Stimulated activated CD8-positive, alpha-beta memory T cell treated with anti-CD3 and anti-CD28 coated beads, Interleukin-4, amount 100 ng/mL, for 48 hours (primary cell): Measurements from ENCODE around the gene TIMM17A.
"Not testable (repeated sequence)": the region's sequence is repeated elsewhere in the genome, so short reads cannot be mapped to it uniquely, and the experiment has no call there.

Experiments
- DNase-seq: peaks from one replicate; pipeline ENCODE4 v3.0.0-alpha.2; 2020

TIMM17A gene

DNA sequence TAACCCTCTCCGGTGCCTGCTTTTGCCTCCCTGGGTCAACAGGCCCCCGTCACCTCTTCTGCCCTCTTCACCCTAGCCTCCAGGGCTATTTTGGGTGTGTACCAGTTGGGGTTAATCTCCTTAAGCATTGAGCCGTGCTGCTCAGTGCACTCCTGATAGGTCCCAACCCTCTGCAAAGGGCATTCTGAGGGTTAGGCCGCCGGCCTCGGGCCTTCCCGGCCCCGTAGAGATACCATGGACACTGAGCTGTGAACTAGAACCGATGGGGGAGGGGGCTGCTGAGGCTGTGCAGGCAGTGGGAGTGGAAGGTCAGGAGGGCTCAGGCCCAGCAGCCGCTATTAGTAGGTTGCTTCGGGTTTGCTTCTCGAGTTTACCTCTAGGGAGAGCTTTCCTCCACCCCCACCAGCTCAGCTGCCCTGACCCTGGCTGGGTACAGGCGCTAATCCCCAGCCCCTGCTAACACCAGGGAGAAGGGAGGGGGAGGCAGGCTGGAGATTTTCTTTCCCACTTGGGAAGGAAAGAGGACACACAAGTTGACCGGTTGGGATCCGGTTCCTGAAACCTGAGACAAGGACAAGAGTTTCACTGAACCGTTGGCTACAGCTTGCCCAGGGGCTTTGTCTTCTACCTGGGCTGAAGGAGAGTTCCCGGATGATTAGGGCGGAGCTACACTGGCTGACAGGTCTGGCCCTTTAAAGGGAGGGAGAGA lies 13.7 kb upstream of the TIMM17A start:
- no peak for DNase-seq

- DNase-seq: no peak
These were observed 13.2 kb upstream of the TIMM17A start for GRCh38 chr1:201942129-201942495.

DNA sequence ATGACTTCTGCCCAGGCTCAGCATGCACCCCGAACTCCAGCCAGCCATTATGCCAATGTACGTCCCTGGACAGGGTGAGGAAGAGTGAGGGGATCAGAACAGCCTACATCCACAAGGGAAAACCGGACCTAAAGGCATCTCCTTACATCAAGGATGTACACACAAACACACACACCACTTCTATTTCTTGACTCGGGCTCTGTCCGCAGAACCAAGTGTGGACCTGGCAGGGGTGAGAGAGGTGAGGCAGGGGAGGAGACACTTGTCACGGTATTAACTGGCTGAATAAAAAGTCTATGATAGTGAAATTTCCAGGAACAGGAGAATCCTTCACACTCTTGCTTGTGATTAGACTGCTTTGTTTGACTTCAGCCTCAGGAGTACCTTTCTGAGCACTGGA lies 11.3 kb upstream of the TIMM17A start:
- no peak for DNase-seq

- no peak for DNase-seq
These were observed 10.7 kb upstream of the TIMM17A start for GRCh38 chr1:201944639-201945038.

DNA sequence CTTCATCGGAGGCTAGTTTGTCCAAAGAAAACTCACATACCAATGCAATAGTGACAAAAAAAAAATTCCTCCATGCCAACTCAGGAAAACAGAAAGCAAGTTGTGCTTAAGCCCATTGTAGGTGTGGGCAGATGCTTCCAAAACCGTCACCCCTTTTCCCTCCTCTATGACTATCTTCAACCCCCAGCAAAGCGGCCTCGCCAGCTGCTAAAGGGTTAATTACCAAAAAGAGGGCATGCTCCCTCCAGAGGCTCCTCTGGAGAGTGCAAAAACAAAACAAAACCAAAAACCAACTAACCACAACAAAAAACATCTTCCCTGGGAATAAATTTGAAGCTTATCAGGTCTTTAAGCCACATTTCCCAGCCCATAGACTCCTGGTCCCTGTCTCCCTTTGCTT lies 10.1 kb upstream of the TIMM17A start:
- no peak for DNase-seq

- no peak for DNase-seq
These were observed 9.5 kb upstream of the TIMM17A start for GRCh38 chr1:201945863-201946223.

GRCh38 chr1:201946224-201946908 lies 8.9 kb upstream of the TIMM17A start, which contains the start of gene LMOD1:
Gene LMOD1 (minus strand): TSS chr1:201946548. CDS start chr1:201946340, 208 bp downstream.
- peak; percentile 33 for DNase-seq

- no peak for DNase-seq
These were observed 7.7 kb upstream of the TIMM17A start for GRCh38 chr1:201947697-201948008.

GRCh38 chr1:201949491-201949890 lies 5.8 kb upstream of the TIMM17A start:
- no peak for DNase-seq

DNA sequence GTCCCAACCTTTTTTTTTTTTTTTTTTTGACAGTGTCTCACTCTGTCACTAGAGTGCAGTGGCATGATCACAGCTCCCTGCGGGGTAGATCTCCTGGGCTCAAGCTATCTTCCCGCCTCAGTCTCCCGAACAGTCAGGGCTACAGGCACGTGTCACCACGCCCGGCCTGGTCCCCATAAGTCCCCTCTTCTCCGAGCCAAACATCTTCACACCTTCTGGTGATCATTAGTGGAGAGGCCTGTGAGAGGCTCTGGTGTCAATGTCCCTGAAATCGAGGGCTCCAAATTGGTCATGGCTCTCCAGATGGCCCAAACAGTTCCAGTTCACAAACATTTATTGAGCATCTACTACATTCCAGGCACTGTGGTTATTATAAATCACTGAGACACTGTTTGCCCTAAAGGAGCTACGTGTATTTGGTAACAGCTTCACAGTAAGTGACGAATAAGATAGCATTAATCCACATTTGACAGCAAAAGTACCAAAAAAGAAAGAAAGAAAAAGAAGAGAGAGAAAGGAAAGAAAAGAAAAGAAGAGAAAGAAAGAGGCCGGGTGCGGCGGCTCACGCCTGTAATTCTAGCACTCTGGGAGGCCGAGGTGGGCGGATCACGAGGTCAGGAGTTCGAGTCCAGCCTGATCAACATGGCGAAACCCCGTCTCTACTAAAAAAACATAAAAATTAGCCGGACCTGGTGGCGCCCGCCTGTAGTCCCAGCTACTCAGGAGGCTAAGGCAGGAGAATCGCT lies 867 bp upstream of the TIMM17A start:
- peak; percentile 46 for DNase-seq

GRCh38 chr1:201955729-201956143 lies 433 bp downstream of the TIMM17A start:
- DNase-seq: no peak

GRCh38 chr1:201958348-201958747 lies 3.0 kb downstream of the TIMM17A start:
- no peak for DNase-seq

DNA sequence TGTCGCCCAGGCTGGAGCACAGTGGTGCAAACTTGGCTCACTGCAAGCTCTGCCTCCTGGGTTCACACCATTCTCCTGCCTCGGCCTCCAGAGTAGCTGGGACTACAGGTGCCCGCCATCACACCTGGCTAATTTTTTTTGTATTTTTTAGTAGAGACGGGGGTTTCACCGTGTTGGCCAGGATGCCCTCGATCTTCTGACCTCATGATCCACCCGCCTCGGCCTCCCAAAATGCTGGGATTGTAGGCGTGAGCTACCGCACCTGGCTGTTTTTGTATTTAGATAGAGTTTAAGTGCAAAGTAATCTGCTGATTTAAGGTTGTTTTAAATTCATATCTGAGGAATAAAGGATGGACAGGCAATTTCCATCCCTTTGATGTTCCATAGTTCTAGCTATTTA lies 7.1 kb downstream of the TIMM17A start:
- not testable (repeated sequence) for DNase-seq

DNA sequence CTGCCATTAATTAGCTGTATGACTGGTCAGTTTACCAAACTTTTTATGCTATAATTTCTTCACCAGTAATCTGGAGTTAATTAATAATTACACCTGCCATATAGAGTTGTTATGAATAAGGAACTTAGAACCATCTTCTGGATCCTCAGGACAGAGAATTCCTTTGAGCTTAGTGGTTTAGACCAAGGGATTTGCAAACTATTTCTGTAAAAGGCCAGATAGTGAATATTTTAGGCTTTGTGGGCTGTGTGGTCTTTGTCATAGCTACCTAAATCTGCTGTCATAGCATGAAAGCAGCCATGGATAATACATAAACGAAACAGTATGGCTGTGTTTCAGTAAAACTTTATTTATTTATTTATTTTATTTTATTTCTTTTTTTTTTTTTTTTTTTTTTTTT lies 9.0 kb downstream of the TIMM17A start:
- no peak for DNase-seq

GRCh38 chr1:201966171-201966570 lies 10.9 kb downstream of the TIMM17A start:
- DNase-seq: no peak

GRCh38 chr1:201968202-201968925 lies 13.1 kb downstream of the TIMM17A start:
- no peak for DNase-seq

GRCh38 chr1:201970334-201971159 lies 15.2 kb downstream of the TIMM17A start:
- DNase-seq: no peak

DNA sequence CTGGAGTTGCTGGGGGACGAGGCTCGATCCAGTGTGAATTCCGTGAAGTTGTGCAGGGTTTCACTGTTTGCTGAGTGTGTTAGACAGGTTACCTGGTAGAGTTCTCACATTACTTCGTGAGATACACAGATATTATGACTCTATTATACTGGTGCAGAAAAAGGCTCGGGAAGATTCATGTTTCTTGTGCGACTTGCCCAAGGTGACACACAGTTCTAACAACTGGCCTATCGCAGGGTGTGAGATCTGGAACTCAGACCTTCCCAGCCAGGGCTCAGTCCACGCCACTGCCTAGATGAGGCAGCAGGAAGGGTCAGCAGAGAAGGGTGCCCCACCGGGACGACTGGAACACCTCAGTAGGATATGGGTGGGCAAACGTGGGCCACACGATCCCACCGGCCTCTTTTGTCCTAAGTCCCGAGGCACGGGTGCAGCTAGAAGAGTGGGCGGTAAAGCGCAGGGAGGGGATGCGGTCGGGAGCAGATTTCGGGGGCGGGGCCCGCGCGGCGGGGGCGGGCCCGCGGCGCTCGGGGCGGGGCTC lies 26.8 kb downstream of the TIMM17A start:
- peak; percentile 83 for DNase-seq

DNA sequence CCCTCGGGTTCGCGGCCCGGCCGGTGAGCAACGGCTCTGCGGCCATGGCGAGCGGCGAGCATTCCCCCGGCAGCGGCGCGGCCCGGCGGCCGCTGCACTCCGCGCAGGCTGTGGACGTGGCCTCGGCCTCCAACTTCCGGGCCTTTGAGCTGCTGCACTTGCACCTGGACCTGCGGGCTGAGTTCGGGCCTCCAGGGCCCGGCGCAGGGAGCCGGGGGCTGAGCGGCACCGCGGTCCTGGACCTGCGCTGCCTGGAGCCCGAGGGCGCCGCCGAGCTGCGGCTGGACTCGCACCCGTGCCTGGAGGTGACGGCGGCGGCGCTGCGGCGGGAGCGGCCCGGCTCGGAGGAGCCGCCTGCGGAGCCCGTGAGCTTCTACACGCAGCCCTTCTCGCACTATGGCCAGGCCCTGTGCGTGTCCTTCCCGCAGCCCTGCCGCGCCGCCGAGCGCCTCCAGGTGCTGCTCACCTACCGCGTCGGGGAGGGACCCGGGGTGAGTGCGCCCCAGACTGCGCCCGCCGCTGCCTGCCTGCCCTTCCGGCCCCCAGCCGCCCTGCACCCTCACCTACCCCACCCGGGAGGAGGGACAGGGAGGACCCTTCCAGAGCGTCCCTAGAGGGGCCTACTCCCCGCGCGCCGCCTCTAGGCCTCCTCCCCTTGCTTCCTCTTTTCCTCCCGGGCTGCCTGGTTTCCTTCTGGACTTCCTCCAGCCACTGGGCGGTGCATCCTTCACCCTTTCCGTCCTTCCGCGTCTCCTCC lies 27.5 kb downstream of the TIMM17A start, which contains the start of gene RNPEP:
RNPEP (plus strand) TSS at position 26 of the 757 bp plus-strand sequence; CDS start at position 45, 19 bp downstream.
- DNase-seq: peak; percentile 66

DNA sequence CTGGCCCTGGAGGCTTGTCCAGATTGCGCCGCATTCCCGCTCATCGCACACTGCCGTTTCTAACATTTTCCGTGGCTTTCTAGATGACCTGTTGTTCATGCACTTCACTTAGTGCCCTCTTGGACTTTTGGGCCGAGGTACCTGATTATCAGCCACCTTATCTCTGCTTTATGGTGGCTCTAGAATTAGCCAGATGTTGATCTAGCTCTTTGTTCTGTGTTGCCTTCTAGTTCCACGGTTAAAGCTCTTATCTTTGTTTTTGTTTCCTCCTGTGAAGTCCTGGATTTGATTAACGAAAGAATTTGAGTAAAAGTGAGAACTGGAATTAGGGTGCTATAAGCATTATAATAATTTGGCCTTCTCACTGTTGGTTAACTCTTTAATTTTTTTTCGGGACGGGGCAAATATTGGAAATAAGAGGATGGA lies 28.1 kb downstream of the TIMM17A start:
- no peak for DNase-seq

DNA sequence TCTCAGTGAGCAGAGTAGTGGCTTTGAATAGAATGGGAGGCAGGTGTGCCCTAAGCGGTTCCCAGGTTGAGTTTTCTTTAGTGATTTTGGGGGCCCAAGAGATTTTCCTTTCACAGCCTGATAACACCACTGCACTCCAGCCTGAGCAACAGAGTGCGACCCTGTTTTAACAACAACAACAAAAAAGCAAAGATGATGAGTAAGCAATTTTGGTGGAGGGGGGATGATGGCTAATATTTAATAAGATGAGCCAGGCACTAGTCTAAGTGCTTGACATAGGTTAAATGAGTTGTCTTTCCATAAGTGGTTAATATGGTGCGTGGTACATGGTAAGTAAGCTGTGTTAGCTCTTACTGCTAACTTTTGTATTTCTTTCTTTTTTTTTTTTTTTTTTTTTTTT lies 29.1 kb downstream of the TIMM17A start:
- DNase-seq: no peak
